GM18519 (cell line): ENCODE measurements around the gene PRRC1.
A peak's percentile ranks its signal among the peaks of the same experiment; 100 is the strongest.
"Not testable (repeated sequence)": the region's sequence is repeated elsewhere in the genome, so short reads cannot be mapped to it uniquely, and the experiment has no call there.

Source experiments
- ATAC-seq: cut with Tn5 transposase; IDR thresholded peaks from one replicate; pipeline ENCODE4 v1.9.1; 2021; ENCODE audit warnings: mild to moderate bottlenecking, moderate library complexity; ENCODE audit not compliant: unreplicated experiment, low FRiP score

Gene PRRC1

DNA sequence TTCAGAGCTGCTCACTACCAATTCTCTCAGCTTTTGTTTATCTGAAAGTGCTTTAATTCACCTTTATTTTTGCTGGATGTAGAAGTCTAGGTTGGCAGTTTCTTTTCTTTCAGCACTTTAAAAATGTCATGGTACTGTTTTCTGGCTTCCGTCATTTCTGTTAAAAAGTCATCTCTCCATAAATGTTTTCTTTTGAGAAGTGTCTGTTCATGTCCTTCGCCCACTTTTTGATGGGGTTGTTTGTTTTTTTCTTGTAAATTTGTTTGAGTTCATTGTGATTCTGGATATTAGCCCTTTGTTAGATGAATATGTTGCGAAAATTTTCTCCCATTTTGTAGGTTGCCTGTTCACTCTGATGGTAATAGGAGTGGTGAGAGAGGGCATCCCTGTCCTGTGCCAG, 23.1 kb downstream of the PRRC1 start:
- not testable (repeated sequence) for ATAC-seq

DNA sequence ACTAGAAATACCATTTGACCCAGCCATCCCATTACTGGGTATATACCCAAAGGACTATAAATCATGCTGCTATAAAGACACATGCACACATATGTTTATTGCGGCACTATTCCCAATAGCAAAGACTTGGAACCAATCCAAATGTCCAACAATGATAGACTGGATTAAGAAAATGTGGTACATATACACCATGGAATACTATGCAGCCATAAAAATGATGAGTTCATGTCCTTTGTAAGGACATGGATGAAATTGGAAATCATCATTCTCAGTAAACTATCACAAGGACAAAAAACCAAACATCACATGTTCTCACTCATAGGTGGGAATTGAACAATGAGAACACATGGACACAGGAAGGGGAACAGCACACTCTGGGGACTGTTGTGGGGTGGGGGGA, 27.8 kb downstream of the PRRC1 start:
- not testable (repeated sequence) for ATAC-seq

DNA sequence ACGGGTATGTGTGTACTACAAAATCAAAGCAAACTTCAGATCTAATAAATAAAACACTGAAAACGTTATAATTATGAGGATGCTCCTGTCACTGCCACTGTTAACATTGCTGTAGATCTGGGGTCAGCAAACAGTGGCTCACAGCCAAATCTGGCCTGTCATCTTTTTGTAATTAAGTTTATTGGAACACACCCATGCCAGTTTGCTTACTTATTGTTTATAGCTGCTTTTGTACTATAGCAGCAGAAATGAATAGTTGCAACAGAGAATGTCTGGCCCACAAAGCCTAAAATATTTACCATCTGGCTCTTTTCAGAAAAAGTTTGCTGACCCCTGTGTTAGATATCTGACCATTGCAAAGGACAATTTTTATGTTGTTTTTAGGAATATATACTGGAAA, 32.1 kb downstream of the PRRC1 start:
- no peak for ATAC-seq

DNA sequence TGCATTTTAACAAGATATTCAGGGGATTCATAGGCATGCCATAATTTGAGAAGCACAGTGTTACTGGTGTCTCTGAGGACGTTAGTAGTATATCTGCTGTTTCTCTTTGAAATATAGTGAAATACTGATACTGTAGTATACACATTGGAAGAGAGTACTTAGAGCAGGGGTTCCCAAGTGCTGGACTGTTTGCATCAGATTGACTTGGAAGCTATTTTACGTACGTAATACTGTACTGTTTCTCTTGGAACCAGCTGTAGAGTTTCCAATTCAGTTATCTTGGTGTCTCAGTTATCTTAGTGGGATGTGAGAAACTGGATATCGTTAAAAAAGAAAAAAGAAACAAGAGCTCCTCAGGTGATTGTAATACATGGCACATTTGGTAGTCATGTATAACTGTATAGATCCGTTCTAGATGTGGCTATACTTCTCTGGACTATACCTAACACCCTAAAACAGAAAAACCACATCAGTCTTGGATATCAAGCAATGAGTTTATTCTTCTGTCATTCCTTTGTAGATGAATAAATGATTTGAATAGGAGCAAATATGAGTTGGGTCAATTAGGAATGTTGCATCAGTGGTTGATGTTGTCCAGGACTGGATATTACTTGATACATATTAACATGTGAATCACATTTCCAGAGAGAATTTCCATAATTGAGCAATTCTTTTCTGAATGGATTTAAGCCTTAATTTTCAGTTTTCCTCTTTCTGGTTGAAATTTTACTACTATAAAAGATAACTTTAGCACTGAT, 33.4 kb downstream of the PRRC1 start:
- ATAC-seq: no peak

DNA sequence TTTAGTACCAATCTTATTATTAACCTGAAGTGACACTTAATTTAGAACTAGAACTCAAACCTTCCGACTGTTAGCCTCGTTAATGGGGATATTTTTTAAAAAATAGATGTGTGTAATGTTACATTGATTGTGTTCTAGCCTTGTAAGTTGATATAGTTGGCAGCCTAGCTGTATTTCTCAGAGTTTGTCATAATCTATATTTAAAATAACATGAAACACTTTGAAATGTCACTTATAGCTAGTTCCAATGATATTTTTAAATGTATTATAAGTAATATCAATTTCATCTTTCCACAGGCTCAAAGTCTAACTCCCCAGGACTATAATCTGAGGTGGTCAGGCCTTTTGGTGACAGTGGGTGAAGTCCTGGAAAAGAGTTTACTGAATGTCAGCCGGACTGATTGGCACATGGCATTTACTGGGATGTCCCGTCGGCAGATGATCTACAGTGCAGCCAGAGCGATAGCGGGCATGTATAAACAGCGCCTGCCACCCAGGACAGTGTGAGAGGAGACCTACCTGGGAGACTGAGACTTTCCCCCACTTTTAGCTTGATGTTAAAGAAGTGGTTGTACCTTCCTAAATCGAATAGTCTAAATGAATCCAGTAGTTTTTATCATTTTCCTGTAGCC, 34.1 kb downstream of the PRRC1 start:
- ATAC-seq: no peak

DNA sequence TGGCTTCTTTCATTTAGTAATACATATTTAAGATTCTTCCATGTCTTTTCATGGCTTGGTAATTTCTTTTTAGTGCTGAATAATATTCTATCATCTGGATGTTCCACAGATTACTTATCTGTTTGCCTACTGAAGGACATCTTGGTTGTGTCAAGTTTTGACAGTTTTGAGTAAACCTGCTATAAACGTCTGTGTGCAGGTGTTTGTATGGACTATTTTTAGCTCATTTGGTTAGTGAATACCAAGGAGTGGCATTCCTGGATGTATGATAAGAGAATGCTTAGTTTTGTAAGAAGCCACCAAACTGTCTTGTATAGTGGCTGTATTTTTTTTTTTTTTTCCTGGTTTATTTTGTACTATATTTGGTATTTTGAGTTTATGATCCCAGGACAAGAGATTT, 38.4 kb downstream of the PRRC1 start:
- ATAC-seq: no peak

DNA sequence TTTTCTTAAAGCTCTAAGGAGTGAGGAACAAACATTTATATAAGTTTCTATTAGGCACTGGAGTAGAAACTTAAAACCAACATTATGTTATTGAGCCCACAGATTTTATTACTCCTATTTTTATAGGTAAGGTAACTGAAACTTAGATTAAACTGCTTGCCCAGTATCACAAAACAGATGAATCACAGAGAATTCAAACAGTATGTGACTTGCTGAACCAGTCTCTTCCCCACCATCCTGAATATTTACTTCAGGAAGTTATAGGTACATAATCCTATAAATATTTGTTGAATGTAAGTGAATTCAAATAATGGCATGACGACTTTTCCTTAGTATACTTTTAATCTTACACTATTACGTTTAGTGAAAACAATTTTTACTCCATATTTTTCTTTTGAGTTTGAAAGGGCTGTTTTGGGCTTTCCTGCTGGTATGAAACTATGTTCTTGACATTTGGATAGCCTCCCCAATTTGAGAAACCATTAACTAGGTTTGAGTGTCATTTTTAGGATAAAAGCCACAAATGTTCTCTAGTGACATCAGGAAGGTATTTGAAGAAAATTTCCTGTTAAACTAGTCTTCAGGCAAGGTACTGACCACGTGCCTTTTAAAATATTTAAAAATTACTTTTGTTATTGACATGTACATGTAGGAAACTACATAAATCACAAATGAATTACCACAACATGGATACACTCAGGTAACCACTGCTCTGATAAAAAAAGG, 39.3 kb downstream of the PRRC1 start:
- ATAC-seq: no peak

DNA sequence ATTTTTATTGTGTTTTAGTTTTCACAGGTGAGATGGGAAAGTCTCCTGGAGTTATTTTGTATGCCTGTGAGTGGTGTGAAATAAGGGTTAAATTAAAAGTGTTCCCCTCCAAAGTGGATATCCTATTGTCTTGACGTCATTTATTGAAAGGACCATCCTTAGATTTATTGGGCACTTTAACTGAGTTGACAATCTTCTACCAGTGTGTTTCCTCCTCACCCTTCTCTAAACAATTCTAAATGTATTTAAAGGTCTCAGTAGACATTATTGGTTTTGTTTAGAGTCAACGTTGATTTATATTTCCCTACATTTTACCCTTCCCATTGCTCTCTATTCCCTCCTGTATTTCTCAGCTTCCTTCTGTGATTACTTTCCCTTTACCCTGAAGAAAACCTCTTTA, 40.8 kb downstream of the PRRC1 start:
- ATAC-seq: no peak

DNA sequence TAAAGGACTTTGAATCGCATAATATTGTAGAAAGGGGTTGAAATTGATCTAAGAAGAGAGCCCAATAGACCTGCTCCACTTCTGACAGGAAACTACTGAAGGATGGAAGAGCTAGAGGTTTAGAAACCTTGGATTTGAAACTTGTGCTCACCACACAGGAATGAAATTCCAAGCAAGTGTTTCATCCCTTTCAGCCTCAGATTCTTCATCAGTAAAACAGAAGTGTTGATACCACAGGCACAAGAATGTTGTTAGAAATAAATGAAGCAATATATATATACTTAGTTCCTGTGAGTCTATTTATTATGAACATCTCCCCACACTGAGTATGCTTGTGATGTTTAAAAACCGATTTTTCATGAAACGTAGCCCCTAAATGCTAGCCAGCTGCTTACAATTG, 43.8 kb downstream of the PRRC1 start:
- ATAC-seq: no peak

DNA sequence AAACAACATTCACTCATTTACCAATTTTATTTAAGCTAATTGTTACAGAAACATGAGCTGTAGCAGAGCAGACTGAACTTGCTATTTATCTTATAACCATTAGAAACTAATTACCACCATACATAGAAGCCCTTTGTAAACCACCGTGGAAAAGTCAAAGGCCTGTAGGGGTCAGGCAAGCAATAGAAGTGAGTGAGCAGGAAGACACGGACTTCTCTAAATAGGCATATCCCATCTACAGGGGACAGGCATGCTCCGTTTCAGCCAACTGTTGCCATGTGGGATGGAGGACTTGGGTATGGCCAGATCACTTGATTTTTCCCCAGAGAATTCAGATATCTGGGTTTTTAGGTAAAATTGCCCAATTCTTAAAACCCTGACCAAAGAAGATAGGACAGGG, 44.8 kb downstream of the PRRC1 start:
- ATAC-seq: no peak

DNA sequence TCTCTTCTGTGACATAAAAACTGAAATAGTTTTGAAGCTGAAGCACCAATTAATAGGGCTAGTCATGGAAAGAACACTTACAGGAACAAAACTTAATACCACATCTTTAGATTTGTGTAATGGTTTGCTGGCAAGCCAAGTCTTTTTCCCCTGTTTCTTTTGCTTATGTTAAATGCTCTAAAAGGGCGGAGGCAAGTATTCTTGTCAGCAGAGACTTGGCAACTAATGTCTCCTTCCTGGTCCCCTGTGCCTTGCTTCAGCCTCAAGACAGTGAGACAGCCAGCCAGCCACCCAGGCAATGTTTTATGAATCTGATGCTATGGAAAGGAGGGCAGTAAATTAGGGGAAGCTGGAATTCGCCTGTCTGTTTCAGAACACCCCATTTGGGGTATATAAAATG, 45.7 kb downstream of the PRRC1 start:
- ATAC-seq: no peak

DNA sequence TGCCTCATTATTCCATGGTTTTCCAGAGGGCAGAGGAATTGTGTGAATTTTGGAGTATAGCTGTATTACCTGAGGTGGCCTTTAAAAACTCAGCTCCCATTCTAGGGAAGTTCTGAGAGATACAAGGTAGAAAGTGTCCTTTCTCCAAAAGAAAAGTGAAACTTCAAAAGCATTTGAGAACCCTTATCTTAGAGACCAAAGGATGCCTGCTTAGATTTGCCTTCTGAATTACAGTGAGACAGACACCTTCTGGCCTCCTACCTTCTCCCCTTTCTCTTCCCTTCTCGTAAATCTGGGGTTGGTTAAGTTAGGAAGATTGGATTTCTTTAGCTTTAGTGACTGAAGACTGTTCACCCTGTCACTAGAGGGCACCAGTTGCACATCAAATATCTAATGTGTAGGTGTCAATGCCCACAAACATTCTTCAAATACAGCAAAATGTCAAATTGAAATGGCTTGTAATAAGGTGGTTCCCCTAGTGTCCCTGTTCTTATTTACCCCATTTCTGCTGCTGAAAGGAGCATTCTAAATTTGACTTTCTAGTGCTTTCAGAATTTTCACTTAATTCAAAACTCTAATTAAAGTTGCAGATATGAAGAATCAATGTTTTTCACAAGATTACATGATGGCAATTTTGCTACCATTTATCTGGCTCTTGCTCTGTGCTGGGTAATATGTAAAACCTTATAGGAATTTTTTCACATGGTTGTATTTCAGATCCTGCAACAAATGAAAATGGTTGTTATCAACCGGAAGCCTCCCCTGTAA, 46.7 kb downstream of the PRRC1 start:
- ATAC-seq: peak; percentile 45

DNA sequence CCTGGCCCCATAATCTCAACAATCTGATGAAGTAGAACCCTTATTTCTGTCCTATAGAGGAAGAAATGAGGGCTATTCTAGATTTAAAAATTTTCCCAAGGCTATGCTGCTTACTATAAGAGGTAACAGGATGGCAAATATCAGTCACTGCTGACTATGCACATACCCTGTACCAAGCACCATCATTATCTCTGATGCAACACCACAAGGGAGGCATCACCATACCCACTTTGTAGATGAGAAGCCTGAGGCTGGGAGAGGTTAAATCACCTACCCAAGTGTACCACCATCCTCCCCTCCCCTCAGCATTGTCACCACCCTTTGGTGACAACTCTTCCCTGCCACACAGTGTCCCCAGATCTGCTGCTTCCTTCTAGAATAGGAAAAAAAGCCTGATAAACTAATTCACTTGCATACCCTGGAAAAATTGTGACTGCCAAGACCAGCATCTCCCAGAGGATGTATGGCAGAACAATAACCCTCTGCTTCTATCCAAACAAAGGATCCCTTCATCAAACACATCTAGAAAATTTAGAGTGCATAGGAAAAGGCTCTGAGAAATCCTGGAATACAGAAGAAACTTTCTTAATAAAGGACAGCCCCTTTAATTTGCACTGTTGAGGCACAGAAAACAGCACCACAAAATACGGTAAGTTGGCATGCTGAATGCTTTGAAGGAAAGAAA, 48.3 kb downstream of the PRRC1 start:
- ATAC-seq: no peak

DNA sequence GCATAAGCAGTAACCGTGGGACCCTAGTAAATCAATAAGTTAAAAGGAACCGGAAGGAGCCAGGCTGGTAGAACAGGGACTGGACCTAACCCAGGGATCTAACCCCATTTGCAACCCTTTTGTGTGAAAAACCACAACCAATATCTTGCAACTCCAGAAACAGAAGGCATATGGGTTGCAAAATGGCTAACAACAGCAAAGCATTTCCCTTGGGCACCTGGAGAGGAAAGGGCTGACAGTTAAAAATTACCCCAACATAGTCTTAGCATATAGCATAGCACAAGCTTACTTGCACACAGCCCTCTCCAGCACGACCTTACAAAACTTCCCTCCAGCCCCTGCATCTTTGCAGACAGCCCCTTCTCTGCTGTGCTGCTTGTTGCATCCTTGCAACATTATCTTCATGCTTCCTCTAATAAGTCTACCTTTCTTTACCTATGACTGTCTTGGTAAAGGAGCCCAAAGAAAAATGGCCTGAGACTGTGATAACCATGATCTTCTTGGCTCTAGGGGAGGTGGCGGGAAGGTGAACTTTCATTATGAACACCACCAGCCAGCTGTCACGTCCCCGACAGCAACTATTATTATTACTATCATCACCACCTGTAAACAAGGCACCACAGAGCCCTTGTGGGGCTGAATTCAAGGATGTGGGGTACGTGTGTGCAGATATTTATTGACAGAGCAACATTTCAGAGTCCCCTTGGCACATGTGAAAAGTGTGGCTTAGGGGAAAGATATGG, 49.8 kb downstream of the PRRC1 start:
- ATAC-seq: peak; percentile 72

DNA sequence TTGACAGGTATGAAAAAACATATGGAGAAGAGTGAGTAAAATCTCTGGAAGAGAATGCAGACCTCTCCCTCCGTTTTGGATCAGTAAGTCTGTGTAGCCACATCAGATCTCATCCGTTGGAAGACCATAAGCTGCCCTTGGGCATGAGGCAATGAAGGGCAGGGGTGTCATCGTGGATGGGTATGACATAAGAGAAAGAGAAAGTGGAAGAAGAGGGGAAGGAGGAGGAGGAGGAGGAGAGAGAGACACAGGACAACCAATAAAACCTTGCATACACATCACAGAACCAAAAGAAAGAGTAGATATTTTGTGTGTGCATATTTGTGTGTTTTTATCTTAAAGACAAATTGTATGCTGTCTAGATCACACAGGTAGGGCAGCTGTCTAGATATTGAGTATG, 50.7 kb downstream of the PRRC1 start:
- ATAC-seq: no peak

DNA sequence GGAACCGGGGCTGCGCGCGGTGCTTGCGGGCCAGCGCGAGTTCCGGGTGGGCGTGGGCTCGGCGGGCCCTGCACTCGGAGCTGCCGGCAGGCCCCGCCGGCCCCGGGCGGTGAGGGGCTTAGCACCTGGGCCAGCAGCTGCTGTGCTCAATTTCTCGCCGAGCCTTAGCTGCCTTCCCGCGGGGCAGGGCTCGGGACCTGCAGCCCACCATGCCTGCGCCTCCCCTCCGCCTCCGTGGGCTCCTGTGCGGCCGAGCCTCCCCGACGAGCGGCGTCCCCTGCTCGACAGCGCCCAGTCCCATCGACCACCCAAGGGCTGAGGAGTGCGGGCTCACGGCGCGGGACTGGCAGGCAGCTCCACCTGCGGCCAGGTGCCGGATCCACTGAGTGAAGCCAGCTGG, 52.0 kb downstream of the PRRC1 start:
- ATAC-seq: not testable (repeated sequence)

DNA sequence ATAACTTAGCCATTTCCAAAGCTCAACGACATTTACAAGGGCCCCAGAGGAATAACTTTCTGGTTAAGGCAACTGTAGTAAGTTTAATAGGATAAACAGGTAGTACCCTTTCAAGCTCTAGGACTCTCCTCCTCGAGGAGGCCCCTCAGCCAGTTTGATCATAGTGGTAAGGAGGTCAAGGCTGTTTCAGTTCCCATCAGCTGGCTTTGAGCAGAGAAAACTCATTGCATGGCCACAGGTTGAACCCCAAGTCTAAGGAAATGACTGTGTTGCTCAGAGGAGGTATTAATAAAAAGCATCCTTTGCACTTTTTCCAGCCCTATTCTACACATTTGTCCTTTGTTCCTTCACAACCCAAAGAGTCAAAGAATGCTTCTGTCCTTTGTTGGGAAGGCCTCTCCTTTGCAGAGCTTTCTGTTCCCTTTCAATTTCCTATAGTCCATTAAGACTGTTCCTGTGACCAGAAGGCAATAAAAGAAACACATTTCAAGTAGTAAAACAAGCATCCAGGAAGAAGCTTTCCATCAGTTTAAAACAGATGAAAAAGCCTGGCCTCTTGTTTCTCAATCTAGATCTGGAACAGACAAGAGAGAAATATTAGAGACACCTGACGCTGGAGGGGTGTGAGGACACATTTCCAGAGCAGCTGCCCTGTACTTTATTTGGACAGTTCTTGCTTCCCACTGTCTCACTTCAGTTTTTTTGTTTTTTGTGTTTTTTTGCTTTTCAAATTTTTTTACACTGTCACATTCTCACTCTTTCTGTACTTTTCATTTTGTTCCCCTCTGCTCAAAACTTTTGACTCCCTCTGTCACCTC, 54.1 kb downstream of the PRRC1 start:
- peak; percentile 48 for ATAC-seq

DNA sequence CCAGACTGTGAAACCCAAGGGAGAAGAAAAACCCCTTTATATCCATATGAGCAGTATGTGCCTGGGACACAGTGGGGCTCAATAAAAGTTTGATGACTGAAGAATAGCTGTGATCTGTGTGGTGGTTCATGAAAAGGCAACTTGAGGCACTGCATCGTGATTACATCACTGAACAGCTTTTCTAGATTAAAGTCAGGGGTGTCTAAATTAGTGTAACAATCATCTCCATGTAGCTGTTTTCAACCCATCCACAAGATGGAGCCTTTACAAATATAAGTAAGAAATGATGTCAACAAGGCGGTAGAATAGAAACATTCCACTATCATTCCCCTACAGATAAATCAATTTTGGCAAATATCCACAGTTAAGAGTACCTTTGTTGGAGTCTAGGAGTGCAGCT, 55.5 kb downstream of the PRRC1 start:
- ATAC-seq: no peak
